ENCODE measurements around the gene ZC3H7A. TPM values are rescaled to one million over a fixed set of nuclear protein-coding genes. Genes with fewer than 3 reads are reported as not detected.

ZC3H7A gene
- total RNA-seq, 1 experiment from 2014 or later = 65.0 TPM

- no peak overlapping the region for H3K4me3 ChIP-seq (ENCODE audit: low read depth, low read length, poor library complexity, severe bottlenecking)
- no peaks in the 10 kb centered on the region for H3K27me3 ChIP-seq (replicated peaks; ENCODE audit: insufficient read depth, low read depth, low read length, poor library complexity)
- H3K36me3 ChIP-seq (ENCODE audit: insufficient read depth, low read length, poor library complexity, severe bottlenecking) = peaks cover 10% of the 10 kb centered on the region
- ChIA-PET POLR2A (ENCODE audit: low non-redundant PET) (no interaction called here), CTCF (no interaction called here)
- no peak for DNase-seq (ENCODE audit: low spot score)
- BruUV-seq (replicated peaks) = no TSS peak
- TF ChIP-seq CTCF (conservative IDR thresholded peaks at IDR 0.05; ENCODE audit: low read depth, low read length) (no peak), EZH2 (IDR thresholded peaks at IDR 0.05; ENCODE audit: borderline replicate concordance, low read depth, low read length, poor library complexity, severe bottlenecking) (no peak)
- intact Hi-C loops (cut with micrococcal nuclease; ENCODE audit: unreplicated experiment) = no loop called here
- H3K4me1 ChIP-seq (ENCODE audit: insufficient read depth, low read length, poor library complexity, severe bottlenecking) = peaks cover 40% of the 10 kb centered on the region
- no peaks in the 10 kb centered on the region for H3K9me3 ChIP-seq (ENCODE audit: low read depth, low read length, poor library complexity, severe bottlenecking)
- peak overlapping the region; percentile 55 for H3K27ac ChIP-seq (ENCODE audit: low read depth, low read length, poor library complexity, severe bottlenecking)
Observed at GRCh38 chr16:11783319-11784037, 13.6 kb downstream of the ZC3H7A start.

GRCh38 chr16:11781773-11782172, 15.3 kb downstream of the ZC3H7A start:
- no TSS peak for BruUV-seq (replicated peaks)
- Histone ChIP-seq H3K4me1 (ENCODE audit: insufficient read depth, low read length, poor library complexity, severe bottlenecking) (peaks cover 40% of the 10 kb centered on the region), H3K36me3 (ENCODE audit: insufficient read depth, low read length, poor library complexity, severe bottlenecking) (peaks cover 14% of the 10 kb centered on the region), H3K27ac (ENCODE audit: low read depth, low read length, poor library complexity, severe bottlenecking) (peak overlapping the region; percentile 55), H3K9me3 (ENCODE audit: low read depth, low read length, poor library complexity, severe bottlenecking) (no peaks in the 10 kb centered on the region), H3K4me3 (ENCODE audit: low read depth, low read length, poor library complexity, severe bottlenecking) (no peak overlapping the region), H3K27me3 (replicated peaks; ENCODE audit: insufficient read depth, low read depth, low read length, poor library complexity) (no peaks in the 10 kb centered on the region)
- ChIA-PET POLR2A (ENCODE audit: low non-redundant PET) (no interaction called here), CTCF (no interaction called here)
- TF ChIP-seq EZH2 (IDR thresholded peaks at IDR 0.05; ENCODE audit: borderline replicate concordance, low read depth, low read length, poor library complexity, severe bottlenecking) = no peak
- TF ChIP-seq CTCF (conservative IDR thresholded peaks at IDR 0.05; ENCODE audit: low read depth, low read length) = no peak
- DNase-seq (ENCODE audit: low spot score) = peak; percentile 62
- intact Hi-C loops (cut with micrococcal nuclease; ENCODE audit: unreplicated experiment) = no loop called here

GRCh38 chr16:11780991-11781680, 15.9 kb downstream of the ZC3H7A start:
- TF ChIP-seq CTCF (conservative IDR thresholded peaks at IDR 0.05; ENCODE audit: low read depth, low read length) (no peak), EZH2 (IDR thresholded peaks at IDR 0.05; ENCODE audit: borderline replicate concordance, low read depth, low read length, poor library complexity, severe bottlenecking) (no peak)
- ChIA-PET POLR2A (ENCODE audit: low non-redundant PET) (no interaction called here), CTCF (no interaction called here)
- H3K36me3 ChIP-seq (ENCODE audit: insufficient read depth, low read length, poor library complexity, severe bottlenecking) = peaks cover 20% of the 10 kb centered on the region
- BruUV-seq (replicated peaks) = no TSS peak
- no peaks in the 10 kb centered on the region for H3K27me3 ChIP-seq (replicated peaks; ENCODE audit: insufficient read depth, low read depth, low read length, poor library complexity)
- H3K9me3 ChIP-seq (ENCODE audit: low read depth, low read length, poor library complexity, severe bottlenecking) = no peaks in the 10 kb centered on the region
- H3K4me1 ChIP-seq (ENCODE audit: insufficient read depth, low read length, poor library complexity, severe bottlenecking) = peaks cover 40% of the 10 kb centered on the region
- DNase-seq (ENCODE audit: low spot score) = no peak
- H3K4me3 ChIP-seq (ENCODE audit: low read depth, low read length, poor library complexity, severe bottlenecking) = no peak overlapping the region
- intact Hi-C loops (cut with micrococcal nuclease; ENCODE audit: unreplicated experiment) = no loop called here
- H3K27ac ChIP-seq (ENCODE audit: low read depth, low read length, poor library complexity, severe bottlenecking) = peak overlapping the region; percentile 51
